ENCODE measurements around the gene ARPC2. TPM values are rescaled to one million over a fixed set of nuclear protein-coding genes. Genes with fewer than 3 reads are reported as not detected.

ARPC2 gene
- total and polyA plus RNA-seq, 2 of the 13 experiments (the other 11 are each of a cell fraction or from before 2014, with no cell fraction given), result 168 to 303 TPM

- TF ChIP-seq HNF1A (IDR thresholded peaks at IDR 0.05; ENCODE audit: low read depth) (no peak), HNF1A (CRISPR knock-in tag; IDR thresholded peaks at IDR 0.05; ENCODE audit: borderline replicate concordance) (no peak), TRIM22 (IDR thresholded peaks at IDR 0.05) (no peak), GATAD2A (CRISPR knock-in tag; IDR thresholded peaks at IDR 0.05) (0 out of 2 replicates have a peak, but pooled peaks have one; percentile 30), ZNF224 (CRISPR knock-in tag; IDR thresholded peaks at IDR 0.05) (no peak), ZNF768 (CRISPR knock-in tag; IDR thresholded peaks at IDR 0.05) (peak; percentile 76; the same call in 1 of the 2 replicates), ZFX (CRISPR knock-in tag; IDR thresholded peaks at IDR 0.05; ENCODE audit: low read depth) (peak; percentile 53; the same call in 1 of the 2 replicates)
Measured at GRCh38 chr2:218284106-218284811, 67.3 kb downstream of the ARPC2 start (continued).
